Inferior parietal cortex (tissue), 1 donor: ENCODE measurements around the gene ADAMTS19.
"Not testable (repeated sequence)": the region's sequence is repeated elsewhere in the genome, so short reads cannot be mapped to it uniquely, and the experiment has no call there.

Experiments used
- DNase-seq: peaks from one replicate; pipeline ENCODE4 v3.0.0-alpha.2; 2016; ENCODE audit errors: extremely low spot score

ADAMTS19 gene

GRCh38 chr5:129593525-129593924, 133.4 kb downstream of the ADAMTS19 start:
- DNase-seq: no peak

DNA sequence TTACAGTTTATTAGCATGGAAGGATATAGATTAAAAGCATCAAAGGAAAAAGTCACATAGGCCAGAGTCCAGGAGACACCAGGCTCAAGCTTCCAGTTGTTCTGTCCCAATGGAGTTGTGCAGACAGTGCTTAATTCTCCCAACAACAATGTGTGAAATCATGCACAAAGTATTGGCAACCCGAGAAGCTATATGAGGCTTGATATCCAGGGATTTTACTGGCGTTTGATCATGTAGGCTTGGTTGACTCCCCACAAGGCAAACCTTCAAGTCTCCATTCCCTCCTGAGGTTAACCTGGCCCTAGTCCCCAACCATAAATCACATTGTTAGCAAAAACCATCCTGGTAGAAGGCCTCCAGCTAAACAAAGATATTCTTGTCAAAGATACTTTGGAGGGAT, 141.5 kb downstream of the ADAMTS19 start:
- DNase-seq: no peak

DNA sequence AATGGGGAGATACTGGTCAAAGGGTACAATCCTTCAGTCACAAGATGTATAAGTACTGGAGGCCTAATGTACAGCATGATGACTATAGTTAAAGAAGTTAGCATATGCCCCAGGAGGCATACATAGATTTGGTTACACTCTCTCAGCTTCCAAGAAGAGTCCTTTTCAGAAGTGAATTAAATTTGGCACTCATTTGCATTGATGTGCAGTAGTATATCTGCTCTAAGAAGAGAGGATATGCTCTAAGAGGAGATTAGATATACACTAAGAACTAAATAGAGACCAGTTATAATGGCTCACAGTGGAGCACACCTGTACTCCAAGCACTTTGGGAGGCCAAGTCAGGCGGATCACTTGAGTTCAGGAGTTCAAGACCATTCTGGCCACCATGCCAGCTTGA, 148.3 kb downstream of the ADAMTS19 start:
- DNase-seq: no peak

DNA sequence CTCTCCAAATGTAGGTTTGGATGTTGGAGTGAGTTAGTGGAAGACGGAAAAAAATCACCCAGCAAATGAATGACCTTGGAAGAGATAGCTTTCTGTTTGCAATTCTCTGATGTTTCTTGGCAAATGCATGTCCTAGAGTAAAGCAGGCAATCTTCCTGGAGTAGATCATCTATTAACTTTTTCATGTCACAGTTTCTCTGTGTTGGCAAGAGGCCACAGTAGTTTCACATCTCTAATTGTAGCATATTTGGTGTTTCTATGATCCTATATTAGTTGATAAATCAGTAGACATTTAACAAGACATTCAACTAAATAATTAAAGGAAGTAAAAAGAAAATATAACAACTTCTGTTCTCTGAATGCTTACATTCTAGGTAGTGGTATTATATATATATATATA, 149.6 kb downstream of the ADAMTS19 start:
- DNase-seq: no peak

- DNase-seq: no peak
These were observed 156.4 kb downstream of the ADAMTS19 start for GRCh38 chr5:129616517-129616916.

GRCh38 chr5:129617206-129617605, 157.1 kb downstream of the ADAMTS19 start:
- DNase-seq: no peak

- DNase-seq: no peak
These were observed 159.7 kb downstream of the ADAMTS19 start for GRCh38 chr5:129619782-129620181.

DNA sequence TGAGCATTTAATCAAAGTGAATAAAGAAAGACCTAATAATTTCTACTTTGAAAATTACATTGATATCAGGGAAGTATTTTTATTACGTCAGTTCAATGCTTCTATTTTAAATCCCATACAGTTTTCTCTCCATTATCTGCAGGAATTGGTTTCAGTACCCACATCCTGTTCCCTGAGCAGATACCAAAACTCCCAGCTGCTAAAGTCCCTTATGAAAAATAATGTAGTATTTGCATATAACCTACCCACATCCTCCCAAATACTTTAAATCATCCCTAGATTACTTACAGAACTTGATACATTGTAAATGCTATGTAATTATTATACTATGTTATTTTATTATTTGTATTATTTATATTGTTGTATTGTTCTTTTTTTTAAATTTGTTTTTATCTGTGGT, 162.4 kb downstream of the ADAMTS19 start:
- no peak for DNase-seq

DNA sequence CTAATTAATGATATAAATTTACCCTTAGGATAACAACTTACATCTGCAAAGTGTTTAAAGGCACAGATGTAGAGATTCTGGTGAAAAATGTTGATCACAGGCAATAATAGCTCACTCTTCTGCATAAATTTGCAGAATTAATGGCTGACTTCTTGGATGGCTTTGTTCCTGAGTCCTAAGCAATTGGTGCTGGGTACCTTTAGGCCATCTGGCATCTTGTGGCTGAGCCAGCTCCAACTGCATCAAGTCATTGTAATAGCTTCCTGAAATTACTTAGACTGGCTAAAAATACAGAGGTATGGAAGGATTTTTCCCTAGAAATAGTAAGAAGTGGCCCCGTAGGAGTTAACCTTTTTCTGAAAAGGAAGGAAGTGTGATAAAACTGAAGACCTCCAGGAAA, 169.5 kb downstream of the ADAMTS19 start:
- DNase-seq: no peak

DNA sequence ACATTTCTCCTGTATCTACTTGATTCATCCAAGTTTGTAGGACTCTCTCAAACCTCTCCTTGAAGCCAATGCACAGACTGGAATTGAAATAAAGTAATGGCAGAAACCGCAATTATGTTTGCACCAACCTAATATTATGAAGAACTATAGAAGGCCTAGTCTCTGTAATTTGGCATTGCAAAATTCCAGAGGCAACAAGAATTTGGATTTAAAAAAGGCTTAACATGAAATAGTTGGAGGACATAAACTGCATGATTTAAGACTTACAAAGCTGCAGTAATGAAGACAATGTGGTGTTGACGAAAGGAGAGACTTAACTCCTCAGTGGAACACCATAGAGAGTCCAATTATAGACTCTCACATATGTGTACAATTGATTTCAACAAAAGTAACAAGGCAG, 170.0 kb downstream of the ADAMTS19 start:
- DNase-seq: no peak

- DNase-seq: no peak
These were observed 171.9 kb downstream of the ADAMTS19 start for GRCh38 chr5:129631961-129632360.

GRCh38 chr5:129637501-129637900, 177.4 kb downstream of the ADAMTS19 start:
- DNase-seq: not testable (repeated sequence)

DNA sequence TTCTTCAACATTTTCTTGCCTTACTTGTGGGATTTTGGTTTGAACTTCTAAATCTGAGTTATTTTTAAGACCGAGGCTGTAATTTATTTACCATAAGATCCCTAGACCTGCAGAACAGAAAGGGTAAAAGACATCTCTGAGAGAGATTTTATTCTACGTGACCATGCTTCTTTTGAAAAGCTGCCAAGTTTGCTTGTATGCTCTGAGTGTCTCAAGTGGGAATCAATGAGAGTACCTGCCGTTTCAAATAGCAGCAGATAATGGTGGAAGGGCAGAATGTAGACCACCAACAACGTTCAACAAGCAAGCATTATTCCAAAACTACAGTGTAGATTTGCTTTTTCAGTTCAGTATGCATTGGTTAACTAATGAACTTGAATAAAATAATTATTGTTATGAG, 179.2 kb downstream of the ADAMTS19 start:
- no peak for DNase-seq

DNA sequence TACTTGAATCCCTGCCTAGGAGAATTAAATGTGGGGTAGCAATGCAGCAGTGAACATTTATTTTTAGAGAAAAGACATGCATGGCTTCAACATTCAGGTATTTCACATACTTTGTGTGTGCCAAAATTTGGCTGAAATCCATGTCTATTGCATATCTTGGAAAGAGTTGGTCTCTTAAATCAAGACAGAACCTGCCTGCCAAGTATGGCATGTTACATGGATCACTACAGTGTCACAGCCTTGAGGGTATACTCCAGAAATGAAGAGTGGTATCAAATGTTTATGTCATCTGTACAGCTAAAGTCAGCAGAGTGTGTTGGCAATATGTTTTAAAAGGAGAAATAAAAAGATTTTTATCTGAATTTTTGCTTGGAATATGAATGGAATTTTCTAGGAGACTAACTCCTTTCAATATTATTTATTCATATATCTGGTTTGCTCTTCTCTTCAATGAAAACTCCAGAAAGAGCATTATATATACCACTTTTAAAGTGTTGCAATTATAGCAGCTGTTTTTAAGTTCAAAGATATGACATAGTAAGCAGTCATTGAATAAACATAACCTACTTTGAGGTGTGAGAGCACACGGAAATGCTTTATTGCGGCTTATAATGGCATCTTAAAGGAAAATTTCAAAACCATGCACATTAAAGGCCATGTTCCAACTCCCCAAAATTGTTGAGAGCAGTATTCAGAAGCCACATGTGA, 192.4 kb downstream of the ADAMTS19 start:
- DNase-seq: peak; percentile 36

GRCh38 chr5:129653057-129653375, 192.9 kb downstream of the ADAMTS19 start:
- DNase-seq: peak; percentile 14

GRCh38 chr5:129653442-129653841, 193.3 kb downstream of the ADAMTS19 start:
- no peak for DNase-seq

DNA sequence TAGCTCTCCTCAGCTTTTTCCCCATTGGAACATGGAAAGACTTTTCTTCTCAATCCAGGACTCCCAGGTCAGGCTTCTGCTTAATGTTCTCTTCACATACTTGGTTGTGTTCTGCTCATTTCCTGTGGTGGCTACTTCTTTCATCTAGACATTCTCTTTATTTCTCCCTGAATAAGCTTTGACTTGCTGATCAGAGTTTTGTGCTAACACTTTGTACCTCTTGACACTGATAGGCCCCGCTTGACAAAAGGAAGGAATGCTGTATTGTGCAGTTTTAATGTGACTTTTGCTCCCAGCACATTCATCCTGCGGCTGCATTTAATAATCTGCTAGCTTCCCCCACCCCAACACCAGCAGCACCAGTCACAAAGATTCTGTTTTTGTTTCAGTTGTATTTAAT, 196.9 kb downstream of the ADAMTS19 start:
- no peak for DNase-seq

DNA sequence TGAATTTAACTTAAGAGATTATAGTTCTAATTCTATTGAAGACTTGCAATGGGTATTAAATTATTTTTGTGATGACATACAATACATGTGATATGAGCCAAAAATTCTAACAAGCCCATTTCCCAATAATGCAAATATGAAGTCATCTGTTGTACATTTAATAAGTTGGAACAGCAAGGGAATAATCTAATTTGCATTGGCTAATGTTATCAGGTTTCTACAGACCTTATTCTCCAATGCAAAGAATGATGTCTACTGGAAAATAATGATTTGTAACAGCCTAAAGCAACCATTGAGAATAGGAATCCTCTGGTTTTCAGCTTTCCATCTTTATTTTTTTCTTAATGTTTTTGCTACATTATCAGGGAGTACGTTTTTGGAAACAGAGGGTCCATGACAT, 198.7 kb downstream of the ADAMTS19 start:
- no peak for DNase-seq

DNA sequence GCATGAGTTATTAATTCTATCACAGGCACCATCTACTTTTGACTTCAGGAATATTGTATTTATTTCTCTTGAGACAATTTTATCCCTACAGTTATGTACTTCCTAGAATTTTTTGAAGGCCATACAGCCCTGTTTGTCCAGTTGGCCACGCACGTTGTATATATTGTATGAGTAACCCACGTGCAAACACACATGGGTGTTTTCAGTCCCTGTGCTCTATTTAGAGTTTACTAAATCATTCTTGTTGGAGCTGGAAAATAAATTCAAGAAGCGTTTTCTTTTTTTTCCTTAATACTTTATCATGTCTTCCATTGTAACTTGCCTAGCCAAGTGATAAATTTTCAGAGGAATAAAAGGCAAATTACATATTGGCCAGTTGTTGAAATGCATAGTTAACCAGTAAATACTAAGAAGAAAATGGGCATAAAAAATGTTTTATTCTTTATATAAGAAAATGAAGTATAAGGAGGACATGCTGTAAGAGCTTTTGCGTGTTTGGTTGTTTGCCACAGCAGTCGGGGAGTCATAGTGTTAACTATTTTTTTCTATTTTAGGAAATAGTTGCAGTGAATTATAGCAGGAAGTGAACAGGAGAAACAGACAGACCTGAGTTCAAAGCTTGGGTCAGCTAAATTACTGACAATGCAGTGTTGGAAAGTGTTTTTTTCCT, 201.4 kb downstream of the ADAMTS19 start:
- DNase-seq: no peak

DNA sequence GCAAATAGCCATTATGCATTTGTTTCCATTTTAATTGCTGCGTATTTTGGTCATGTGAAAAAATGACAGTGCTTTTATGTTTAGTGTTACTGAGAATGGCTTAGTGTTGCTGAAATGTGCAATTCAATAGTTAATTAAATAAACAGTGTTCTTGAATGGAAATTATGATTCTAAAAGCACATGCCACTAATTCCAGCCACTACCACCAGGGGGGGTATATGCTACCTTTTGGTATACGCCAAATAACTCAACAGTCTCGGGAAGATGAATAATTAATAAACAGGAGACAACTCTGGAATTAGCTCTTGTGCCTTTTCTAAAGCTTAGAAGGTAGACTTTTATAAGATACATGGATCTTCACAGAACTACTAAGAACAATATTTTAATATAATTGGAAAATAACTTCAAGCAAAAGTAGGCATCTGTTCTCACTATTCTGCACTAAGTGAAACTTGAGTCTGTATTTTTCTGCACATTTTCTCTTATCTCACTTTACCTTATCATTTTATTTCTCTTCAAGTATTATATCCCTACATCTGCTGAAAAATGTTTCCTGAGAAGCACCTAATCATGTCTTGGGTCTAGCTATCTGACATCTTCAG, 204.3 kb downstream of the ADAMTS19 start:
- DNase-seq: peak; percentile 11

GRCh38 chr5:129670957-129671500, 210.9 kb downstream of the ADAMTS19 start:
- DNase-seq: no peak

- no peak for DNase-seq
These were observed 211.9 kb downstream of the ADAMTS19 start for GRCh38 chr5:129672006-129672405.

- no peak for DNase-seq
These were observed 219.6 kb downstream of the ADAMTS19 start for GRCh38 chr5:129679671-129680070.
